Sigmoid colon (tissue), 7 donors: ENCODE measurements around the gene AS3MT. TPM values are rescaled to one million over a fixed set of nuclear protein-coding genes. Genes with fewer than 3 reads are reported as not detected.

Experiments
- DNase-seq: peaks from one replicate; pipeline ENCODE4 v3.0.0-alpha.2; 2019
- H3K27ac ChIP-seq, 4 donors: fragments of 200-600 bp; sonication (generic); one replicate each; pipeline ENCODE4 v1.5.1; 2016 to 2019; ENCODE audit warnings: mild to moderate bottlenecking in 1 of 4
- H3K27me3 ChIP-seq, 3 donors: fragments of 200-600 bp; sonication (generic); one replicate each; pipeline ENCODE4 v1.5.1; 2019; ENCODE audit warnings: mild to moderate bottlenecking in 1 of 3
- H3K36me3 ChIP-seq, 4 donors: fragments of 200-600 bp; sonication (generic); one replicate each; pipeline ENCODE4 v1.5.1; 2016 to 2019
- H3K4me1 ChIP-seq, 4 donors: fragments of 200-600 bp; sonication (generic); one replicate each; pipeline ENCODE4 v1.5.1; 2017 to 2019
- H3K4me3 ChIP-seq, 4 donors: fragments of 200-600 bp; sonication (generic); one replicate each; pipeline ENCODE4 v1.5.1; 2017 to 2019; ENCODE audit warnings: mild to moderate bottlenecking in 2 of 4, moderate library complexity in 1 of 4
- H3K9me3 ChIP-seq, 4 donors: fragments of 200-600 bp in 3 of 4; sonication (generic) in 3 of 4; one replicate each; pipeline versions ENCODE4 v1.5.1 to v1.6.1; 2013 to 2019
- CTCF ChIP-seq, 4 experiments: fragments of 450-650 bp in 3 of 4; fragments of 200-600 bp in 1 of 4; IDR thresholded peaks; one replicate each; pipeline ENCODE4 v1.5.1; 2016 to 2019; ENCODE audit warnings: antibody characterized with exemption in 4 of 4, mild to moderate bottlenecking in 3 of 4, moderate library complexity in 2 of 4
- EP300 ChIP-seq, 4 donors: sonication (generic); formaldehyde crosslinking; IDR thresholded peaks; one replicate each; pipeline ENCODE4 v1.6.1; 2017; ENCODE audit warnings: antibody characterized with exemption in 4 of 4
- POLR2A ChIP-seq, 2 donors: fragments of 450-650 bp; IDR thresholded peaks; one replicate each; pipeline ENCODE4 v1.6.1; 2016; ENCODE audit warnings: antibody characterized with exemption in 2 of 2, mild to moderate bottlenecking in 2 of 2, moderate library complexity in 2 of 2
- POLR2AphosphoS5 ChIP-seq, 4 donors: sonication (generic); formaldehyde crosslinking; IDR thresholded peaks; one replicate each; pipeline ENCODE4 v1.6.1; 2017; ENCODE audit warnings: antibody characterized with exemption in 4 of 4
- WGBS, 2 donors: extraction: QIAGEN DNeasy Blood & Tissue Kit; methylation state at CpG; one replicate each; pipeline ENCODE4 v1.1.7; 2013; 5-methylcytosine and 5-hydroxymethylcytosine counted together
- intact Hi-C: fragments of 100-400 bp; cut with DNase I; formaldehyde crosslinking; loops from one replicate; pipeline ENCODE4 v1.15.1; 2023
- polyA plus RNA-seq, 3 donors: library from polyadenylated mRNA; stranded (reverse); fragments of 200-250 nt; gene quantifications; one replicate each; pipeline ENCODE4 v1.2.3, GENCODE V29; 2013
- total RNA-seq, 4 donors: library from RNA; depleted of rRNA; stranded (reverse); fragments of >200 nt; gene quantifications; one replicate each; pipeline ENCODE4 v1.1.0, GENCODE V29; 2016
- donor health status: healthy with polysubstance abuse.
- donor health status: Bipolar disorder and iron deficiency.
- donor health status: healthy.

Gene AS3MT
- total and polyA plus RNA-seq, 7 donors, result 0.60 to 11.9 (median 6.1) TPM; not detected in 1

GRCh38 chr10:102918817-102919245 lies 49.6 kb downstream of the AS3MT start:
- WGBS, 2 donors, result 1% methylated on average over 49 of the region's 49 CpGs
- H3K36me3 ChIP-seq, result no peaks in the 10 kb centered on the region
- no peak for DNase-seq

GRCh38 chr10:102919246-102919959 lies 50.1 kb downstream of the AS3MT start:
- H3K9me3 ChIP-seq, result no peaks in the 10 kb centered on the region
- H3K4me1 ChIP-seq, result peaks cover 0 to 53% (median 39%) of the 10 kb centered on the region in 4 donors
- H3K36me3 ChIP-seq, result no peaks in the 10 kb centered on the region
- H3K27me3 ChIP-seq, result no peaks in the 10 kb centered on the region
- peak overlapping the region; percentile 62 to 97 (median 80) for H3K4me3 ChIP-seq
- WGBS, 2 donors, result 39 to 51% methylated on average over 47 of the region's 47 CpGs
- peak; percentile 66 for DNase-seq
- TF ChIP-seq CTCF (IDR thresholded peaks at IDR 0.05) (no peak), POLR2A (IDR thresholded peaks at IDR 0.05) (no peak), POLR2AphosphoS5 (IDR thresholded peaks at IDR 0.05) (no peak), EP300 (IDR thresholded peaks at IDR 0.05) (no peak)
- intact Hi-C loops, result no loop called here
- peak overlapping the region in 2 of 4 donors; percentile 91 to 95 for H3K27ac ChIP-seq

More at GRCh38 chr10:102918817-102919245, 49.6 kb downstream of the AS3MT start:
- no peaks in the 10 kb centered on the region for H3K27me3 ChIP-seq
- intact Hi-C loops, result loop anchor here (1.0 kb wide), 1 partner anchor 274 kb away; the partner anchor contains the start of gene NT5C2
- peaks cover 0 to 49% (median 39%) of the 10 kb centered on the region in 4 donors for H3K4me1 ChIP-seq
- peak overlapping the region; percentile 82 to 95 (median 92) for H3K27ac ChIP-seq
- H3K9me3 ChIP-seq, result no peaks in the 10 kb centered on the region
- peak overlapping the region; percentile 62 to 97 (median 80) for H3K4me3 ChIP-seq
- TF ChIP-seq EP300 (IDR thresholded peaks at IDR 0.05) (no peak), POLR2AphosphoS5 (IDR thresholded peaks at IDR 0.05) (no peak), POLR2A (IDR thresholded peaks at IDR 0.05) (no peak), CTCF (IDR thresholded peaks at IDR 0.05) (no peak)

- Histone ChIP-seq H3K27ac (no peak overlapping the region), H3K4me1 (peaks cover 0 to 53% (median 39%) of the 10 kb centered on the region in 4 donors), H3K9me3 (no peaks in the 10 kb centered on the region), H3K36me3 (no peaks in the 10 kb centered on the region), H3K4me3 (peak overlapping the region; percentile 62 to 97 (median 80)), H3K27me3 (no peaks in the 10 kb centered on the region)
- intact Hi-C loops, result no loop called here
- TF ChIP-seq CTCF (IDR thresholded peaks at IDR 0.05) (no peak), POLR2A (IDR thresholded peaks at IDR 0.05) (no peak), EP300 (IDR thresholded peaks at IDR 0.05) (no peak)
- WGBS, 2 donors, result 56 to 66% methylated on average over 9 of the region's 9 CpGs
- no peak for DNase-seq
These were observed 50.9 kb downstream of the AS3MT start for GRCh38 chr10:102919992-102920739.

GRCh38 chr10:102923601-102924000 lies 54.3 kb downstream of the AS3MT start:
- no peak overlapping the region for H3K27ac ChIP-seq
- H3K9me3 ChIP-seq, result no peaks in the 10 kb centered on the region
- H3K4me3 ChIP-seq, result no peak overlapping the region
- TF ChIP-seq POLR2AphosphoS5 (IDR thresholded peaks at IDR 0.05) (no peak), EP300 (IDR thresholded peaks at IDR 0.05) (no peak), POLR2A (IDR thresholded peaks at IDR 0.05) (no peak), CTCF (IDR thresholded peaks at IDR 0.05) (no peak)
- no peaks in the 10 kb centered on the region for H3K27me3 ChIP-seq
- H3K36me3 ChIP-seq, result no peaks in the 10 kb centered on the region
- DNase-seq, result no peak
- H3K4me1 ChIP-seq, result peaks cover 0 to 40% (median 32%) of the 10 kb centered on the region in 4 donors
- intact Hi-C loops, result no loop called here
